Heart right ventricle (tissue), 16 donors: ENCODE data around the gene SYT12. TPM values are rescaled to one million over a fixed set of nuclear protein-coding genes. Genes with fewer than 3 reads are reported as not detected.
A peak's percentile ranks its signal among the peaks of the same experiment; 100 is the strongest.

Experiments
- ATAC-seq, 8 donors: fragments of 200-7000 bp; cut with Tn5 transposase; one replicate each; pipeline ENCODE4 v1.9.1; 2020; ENCODE audit warnings: mild to moderate bottlenecking in 8 of 8, moderate library complexity in 8 of 8, moderate number of reproducible peaks in 1 of 8
- DNase-seq, 2 donors: peaks; one replicate each; pipeline ENCODE4 v3.0.0-alpha.2; 2020
- H3K27ac ChIP-seq, 10 donors: fragments of 200-600 bp; sonication (generic) in 2 of 10; one replicate each; pipeline versions ENCODE4 v1.5.0 to v1.8.0; 2020 to 2022; ENCODE audit warnings: mild to moderate bottlenecking in 3 of 10
- H3K27me3 ChIP-seq, 7 donors: fragments of 200-600 bp; one replicate each; pipeline ENCODE4 v1.8.0; 2021 to 2022; ENCODE audit warnings: mild to moderate bottlenecking in 2 of 7
- H3K36me3 ChIP-seq, 9 donors: fragments of 200-600 bp; sonication (generic) in 1 of 9; one replicate each; pipeline versions ENCODE4 v1.5.0 to v1.8.0; 2020 to 2022; ENCODE audit warnings: mild to moderate bottlenecking in 2 of 9
- H3K4me1 ChIP-seq, 9 donors: fragments of 200-600 bp; sonication (generic) in 1 of 9; one replicate each; pipeline versions ENCODE4 v1.5.0 to v1.8.0; 2020 to 2022; ENCODE audit warnings: mild to moderate bottlenecking in 4 of 9
- H3K4me3 ChIP-seq, 10 donors: fragments of 200-600 bp; sonication (generic) in 2 of 10; one replicate each; pipeline versions ENCODE4 v1.5.0 to v1.8.0; 2020 to 2022; ENCODE audit warnings: mild to moderate bottlenecking in 7 of 10, moderate library complexity in 2 of 10
- H3K9me3 ChIP-seq, 11 donors: fragments of 200-600 bp in 10 of 11; sonication (generic) in 2 of 11; one replicate each; pipeline versions ENCODE4 v1.5.0 to v1.8.0; 2013 to 2022; ENCODE audit warnings: mild to moderate bottlenecking in 2 of 11, control low read depth in 1 of 11, moderate library complexity in 1 of 11
- CTCF ChIP-seq, 9 donors: fragments of 200-600 bp; sonication (generic) in 2 of 9; IDR thresholded peaks; one replicate each; pipeline versions ENCODE4 v1.5.0 to v1.8.0; 2021 to 2022; ENCODE audit warnings: antibody characterized with exemption in 9 of 9, mild to moderate bottlenecking in 5 of 9, moderate library complexity in 1 of 9
- WGBS, 2 donors: extraction: QIAGEN DNeasy Blood & Tissue Kit; methylation state at CpG; one replicate each; pipeline ENCODE4 v1.1.7; 2013; ENCODE audit warnings: inconsistent platforms in 1 of 2; 5-methylcytosine and 5-hydroxymethylcytosine counted together
- intact Hi-C, 10 donors: fragments of 100-400 bp; cut with DNase I; formaldehyde crosslinking; loops; one replicate each; pipeline versions ENCODE4 v1.11.1 to v1.14.2; 2022
- polyA plus RNA-seq, 2 donors: library from polyadenylated mRNA; stranded (reverse); fragments of 200-250 nt; gene quantifications; one replicate each; pipeline ENCODE4 v1.2.3, GENCODE V29; 2013
- total RNA-seq, 10 donors: library from RNA; stranded (reverse); fragmentation: NEBNext Ultra II Directional in 3 of 10; extraction: Animal tissue kit (Norgen Biotek cat#: 25700) in 3 of 10; gene quantifications; one replicate each; pipeline versions ENCODE4 v1.2.1 to v1.2.4, GENCODE V29; 2021 to 2023
- donor health status: Arrhythmogenic right ventricular cardiomyopathy.
- donor health status: ischemic (EF 13 %, LVEDD 7.1; RV severe dilation, severe dysfunction).
- donor health status: healthy with polysubstance abuse.
- donor health status: DM: no; HTN: yes; CAD: no.
- donor health status: DM: no; HTN: no; CAD: no.
- donor health status: ischemic (EF 25% LVEDD 6.9; RV normal size, moderate dysfunction).
- donor health status: ischemic (EF 25% LVEDD 5.7; RV mildly dilated, moderate dysfunction).
- donor health status: healthy.
- donor health status: DM: yes; HTN: yes; CAD: no.
- donor health status: Ischemic cardiomyopathy.
- donor health status: ischemic (EF 35%, LVEDD 5.7; RV mildly dilated, moderate dysfunction).
- donor health status: nonischemic (EF 11% LVEDD 7.7; RV severe dilation, severe dysfunction).
- donor health status: DM: yes; HTN: yes; CAD: no.
- donor health status: PGD.
- donor health status: ischemic (EF 29% LVEDD 5.4; RV normal size, mild dysfunction).
- donor health status: nonischemic (EF 23%, LVEDD 6.1; RV moderate dilation, normal function).

SYT12 gene
- total and polyA plus RNA-seq, 12 donors = 0.12 to 0.78 (median 0.28) TPM; not detected in 2

GRCh38 chr11:67044496-67044895 is 21.6 kb downstream of the SYT12 start:
- TF ChIP-seq CTCF (IDR thresholded peaks at IDR 0.05) = no peak
- intact Hi-C loops = no loop called here
- DNase-seq = no peak
- 78 to 90% methylated on average over 14 of the region's 14 CpGs for WGBS, 2 donors
- no peaks in the 10 kb centered on the region for H3K9me3 ChIP-seq
- H3K4me3 ChIP-seq = no peak overlapping the region
- no peaks in the 10 kb centered on the region for H3K36me3 ChIP-seq
- ATAC-seq = no peak
- no peaks in the 10 kb centered on the region for H3K27me3 ChIP-seq
- H3K4me1 ChIP-seq = peaks cover 0 to 8% (median 0%) of the 10 kb centered on the region in 9 donors
- H3K27ac ChIP-seq = no peak overlapping the region

- no peak for TF ChIP-seq CTCF (IDR thresholded peaks at IDR 0.05)
- Histone ChIP-seq H3K9me3 (no peaks in the 10 kb centered on the region), H3K4me1 (peaks cover 0 to 8% (median 0%) of the 10 kb centered on the region in 9 donors), H3K4me3 (no peak overlapping the region), H3K27me3 (no peaks in the 10 kb centered on the region), H3K36me3 (no peaks in the 10 kb centered on the region), H3K27ac (no peak overlapping the region)
- ATAC-seq (peak in 6 of 8 donors; percentile 54 to 91 (median 79)), DNase-seq (no peak)
- 44 to 58% methylated on average over 14 of the region's 14 CpGs for whole genome bisulfite sequencing, 2 donors
- intact Hi-C loops = no loop called here
These were observed 22.4 kb downstream of the SYT12 start for GRCh38 chr11:67045314-67045713.

GRCh38 chr11:67048515-67049130 is 25.7 kb downstream of the SYT12 start:
- Histone ChIP-seq H3K4me1 (peaks cover 0 to 8% (median 0%) of the 10 kb centered on the region in 9 donors), H3K4me3 (no peak overlapping the region), H3K9me3 (no peaks in the 10 kb centered on the region), H3K27me3 (peaks cover 0 to 6% (median 0%) of the 10 kb centered on the region in 7 donors), H3K27ac (peak overlapping the region in 1 of 10 donors; percentile 31), H3K36me3 (no peaks in the 10 kb centered on the region)
- WGBS, 2 donors = 90 to 91% methylated on average over 22 of the region's 22 CpGs
- no peak for ATAC-seq
- intact Hi-C loops = no loop called here
- DNase-seq = no peak
- TF ChIP-seq CTCF (IDR thresholded peaks at IDR 0.05) = no peak

GRCh38 chr11:67050139-67050538 is 27.2 kb downstream of the SYT12 start:
- Histone ChIP-seq H3K4me1 (peaks cover 0 to 22% (median 9%) of the 10 kb centered on the region in 9 donors), H3K4me3 (no peak overlapping the region), H3K9me3 (no peaks in the 10 kb centered on the region), H3K27me3 (peaks cover 0 to 6% (median 0%) of the 10 kb centered on the region in 7 donors), H3K27ac (no peak overlapping the region), H3K36me3 (no peaks in the 10 kb centered on the region)
- DNase-seq = no peak
- WGBS, 2 donors = 89 to 98% methylated on average over 3 of the region's 3 CpGs
- TF ChIP-seq CTCF (IDR thresholded peaks at IDR 0.05) = no peak
- intact Hi-C loops = no loop called here
- no peak for ATAC-seq
